Stimulated activated CD4-positive, alpha-beta T cell treated with anti-CD3 and anti-CD28 coated beads, Interleukin-1b, Interleukin-23, amount 100 ng/mL, for 24 hours (primary cell): ENCODE data around the gene PMEPA1.

Experiments
- DNase-seq, 4 experiments: peaks; one replicate each; pipeline ENCODE4 v3.0.0-alpha.2; 2020; ENCODE audit warnings: low read depth in 4 of 4, low spot score in 1 of 4

PMEPA1 gene

GRCh38 chr20:57612436-57612835 lies 97.4 kb downstream of the PMEPA1 start:
- DNase-seq = no peak

GRCh38 chr20:57611586-57612311 lies 98.1 kb downstream of the PMEPA1 start:
- no peak for DNase-seq

GRCh38 chr20:57610261-57610952 lies 99.4 kb downstream of the PMEPA1 start:
- DNase-seq = no peak

- DNase-seq = no peak
Measured at GRCh38 chr20:57609842-57610167, 100.0 kb downstream of the PMEPA1 start.

GRCh38 chr20:57609086-57609841 lies 100.6 kb downstream of the PMEPA1 start:
- DNase-seq = no peak

GRCh38 chr20:57608516-57608915 lies 101.3 kb downstream of the PMEPA1 start:
- no peak for DNase-seq

GRCh38 chr20:57605878-57606277 lies 103.9 kb downstream of the PMEPA1 start:
- no peak for DNase-seq

GRCh38 chr20:57605045-57605444 lies 104.8 kb downstream of the PMEPA1 start:
- no peak for DNase-seq

- DNase-seq = no peak
Measured at GRCh38 chr20:57603120-57603519, 106.7 kb downstream of the PMEPA1 start.

GRCh38 chr20:57601737-57602136 lies 108.1 kb downstream of the PMEPA1 start:
- no peak for DNase-seq

GRCh38 chr20:57601211-57601570 lies 108.6 kb downstream of the PMEPA1 start:
- DNase-seq = no peak

- DNase-seq = no peak
Measured at GRCh38 chr20:57600320-57601210, 109.2 kb downstream of the PMEPA1 start.

- no peak for DNase-seq
Measured at GRCh38 chr20:57598491-57598890, 111.3 kb downstream of the PMEPA1 start.
